Activated naive CD4-positive, alpha-beta T cell treated with anti-CD3 and anti-CD28 coated beads, Interleukin-2, amount 50 U/mL, for 24 hours (primary cell): ENCODE measurements around the gene RAB4B.
"Not testable (repeated sequence)": the region's sequence is repeated elsewhere in the genome, so short reads cannot be mapped to it uniquely, and the experiment has no call there.

Experiments
- H3K27ac Mint-ChIP-seq: one replicate; pipeline ENCODE4 v1.8.0; 2021; ENCODE audit warnings: mild to moderate bottlenecking, mixed read lengths
- H3K27me3 Mint-ChIP-seq: one replicate; pipeline ENCODE4 v1.8.0; 2021; ENCODE audit warnings: mixed read lengths
- H3K36me3 Mint-ChIP-seq: one replicate; pipeline ENCODE4 v1.8.0; 2021; ENCODE audit warnings: mixed read lengths
- H3K4me1 Mint-ChIP-seq: one replicate; pipeline ENCODE4 v1.8.0; 2021; ENCODE audit warnings: mixed read lengths
- H3K4me3 Mint-ChIP-seq: one replicate; pipeline ENCODE4 v1.8.0; 2021; ENCODE audit warnings: mild to moderate bottlenecking, mixed read lengths
- H3K9me3 Mint-ChIP-seq: one replicate; pipeline ENCODE4 v1.8.0; 2021; ENCODE audit warnings: mixed read lengths

The RAB4B gene

GRCh38 chr19:40831502-40832430, 53.7 kb downstream of the RAB4B start:
- H3K36me3 Mint-ChIP-seq: peaks cover 11% of the 10 kb centered on the region
- H3K4me1 Mint-ChIP-seq: peaks cover 27% of the 10 kb centered on the region
- H3K9me3 Mint-ChIP-seq: no peaks in the 10 kb centered on the region
- H3K27me3 Mint-ChIP-seq: no peaks in the 10 kb centered on the region
- H3K27ac Mint-ChIP-seq: no peak overlapping the region
- no peak overlapping the region for H3K4me3 Mint-ChIP-seq

GRCh38 chr19:40832431-40832790, 54.4 kb downstream of the RAB4B start:
- not testable (repeated sequence) for H3K4me3 Mint-ChIP-seq, H3K27ac Mint-ChIP-seq, H3K36me3 Mint-ChIP-seq, H3K27me3 Mint-ChIP-seq, H3K9me3 Mint-ChIP-seq
- H3K4me1 Mint-ChIP-seq: peaks cover 21% of the 10 kb centered on the region

GRCh38 chr19:40833728-40834533, 55.9 kb downstream of the RAB4B start:
- peaks cover 19% of the 10 kb centered on the region for H3K4me1 Mint-ChIP-seq
- H3K4me3 Mint-ChIP-seq: peak overlapping the region; percentile 16
- not testable (repeated sequence) for H3K9me3 Mint-ChIP-seq, H3K36me3 Mint-ChIP-seq, H3K27me3 Mint-ChIP-seq
- H3K27ac Mint-ChIP-seq: peak overlapping the region; percentile 1

- H3K27me3 Mint-ChIP-seq: no peaks in the 10 kb centered on the region
- no peaks in the 10 kb centered on the region for H3K36me3 Mint-ChIP-seq
- H3K9me3 Mint-ChIP-seq: no peaks in the 10 kb centered on the region
- H3K4me3 Mint-ChIP-seq: no peak overlapping the region
- no peak overlapping the region for H3K27ac Mint-ChIP-seq
- peaks cover 19% of the 10 kb centered on the region for H3K4me1 Mint-ChIP-seq
Measured at GRCh38 chr19:40836754-40837429, 58.8 kb downstream of the RAB4B start.

- H3K4me3 Mint-ChIP-seq, H3K36me3 Mint-ChIP-seq, H3K9me3 Mint-ChIP-seq, H3K27me3 Mint-ChIP-seq, H3K27ac Mint-ChIP-seq: not testable (repeated sequence)
- H3K4me1 Mint-ChIP-seq: peaks cover 13% of the 10 kb centered on the region
Measured at GRCh38 chr19:40838477-40838876, 60.4 kb downstream of the RAB4B start.

- not testable (repeated sequence) for H3K9me3 Mint-ChIP-seq, H3K27ac Mint-ChIP-seq, H3K27me3 Mint-ChIP-seq, H3K4me3 Mint-ChIP-seq, H3K36me3 Mint-ChIP-seq
- H3K4me1 Mint-ChIP-seq: peaks cover 20% of the 10 kb centered on the region
Measured at GRCh38 chr19:40842012-40842411, 64.0 kb downstream of the RAB4B start.

GRCh38 chr19:40842997-40843652, 65.1 kb downstream of the RAB4B start:
- not testable (repeated sequence) for H3K9me3 Mint-ChIP-seq, H3K36me3 Mint-ChIP-seq, H3K27me3 Mint-ChIP-seq
- Mint-ChIP-seq H3K4me1 (peaks cover 27% of the 10 kb centered on the region), H3K4me3 (peak overlapping the region; percentile 79), H3K27ac (peak overlapping the region; percentile 93)

- peak overlapping the region; percentile 79 for H3K4me3 Mint-ChIP-seq
- H3K9me3 Mint-ChIP-seq, H3K36me3 Mint-ChIP-seq, H3K27me3 Mint-ChIP-seq: not testable (repeated sequence)
- peaks cover 30% of the 10 kb centered on the region for H3K4me1 Mint-ChIP-seq
- peak overlapping the region; percentile 93 for H3K27ac Mint-ChIP-seq
Measured at GRCh38 chr19:40843653-40844052, 65.6 kb downstream of the RAB4B start.
